ENCODE data around the gene CEP162.
"Not testable (repeated sequence)": the region's sequence is repeated elsewhere in the genome, so short reads cannot be mapped to it uniquely, and the experiment has no call there.

CEP162 gene

GRCh38 chr6:84086056-84086455, 141.4 kb downstream of the CEP162 start:
- no peak for TF ChIP-seq CTCF (conservative IDR thresholded peaks at IDR 0.05; ENCODE audit: low read depth, low read length)
- DNase-seq (ENCODE audit: low read depth), result no peak
- no peak overlapping the region for H3K4me3 ChIP-seq (ENCODE audit: low read depth, low read length)

GRCh38 chr6:84084705-84085104, 142.7 kb downstream of the CEP162 start:
- not testable (repeated sequence) for DNase-seq (ENCODE audit: low read depth); H3K4me3 ChIP-seq (ENCODE audit: low read depth, low read length)

GRCh38 chr6:84082689-84083265, 144.7 kb downstream of the CEP162 start:
- H3K4me3 ChIP-seq (ENCODE audit: low read depth, low read length), result no peak overlapping the region
- no peak for TF ChIP-seq CTCF (conservative IDR thresholded peaks at IDR 0.05; ENCODE audit: low read depth, low read length)
- DNase-seq (ENCODE audit: low read depth), result no peak

- no peak overlapping the region for H3K4me3 ChIP-seq (ENCODE audit: low read depth, low read length)
- TF ChIP-seq CTCF (conservative IDR thresholded peaks at IDR 0.05; ENCODE audit: low read depth, low read length), result no peak
- no peak for DNase-seq (ENCODE audit: low read depth)
Observed at GRCh38 chr6:84081222-84081621, 146.2 kb downstream of the CEP162 start.

- no peak overlapping the region for H3K4me3 ChIP-seq (ENCODE audit: low read depth, low read length)
- DNase-seq (ENCODE audit: low read depth), result no peak
- no peak for TF ChIP-seq CTCF (conservative IDR thresholded peaks at IDR 0.05; ENCODE audit: low read depth, low read length)
Observed at GRCh38 chr6:84078335-84078734, 149.1 kb downstream of the CEP162 start.

- H3K4me3 ChIP-seq (ENCODE audit: low read depth, low read length), result no peak overlapping the region
- no peak for TF ChIP-seq CTCF (conservative IDR thresholded peaks at IDR 0.05; ENCODE audit: low read depth, low read length)
- no peak for DNase-seq (ENCODE audit: low read depth)
Observed at GRCh38 chr6:84077645-84078044, 149.8 kb downstream of the CEP162 start.

- peak; percentile 29 for DNase-seq (ENCODE audit: low read depth)
- TF ChIP-seq CTCF (conservative IDR thresholded peaks at IDR 0.05; ENCODE audit: low read depth, low read length), result no peak
Observed at GRCh38 chr6:84074988-84075781, 152.3 kb downstream of the CEP162 start.

More at GRCh38 chr6:84074988-84075781, 152.3 kb downstream of the CEP162 start:
- no peak overlapping the region for H3K4me3 ChIP-seq (ENCODE audit: low read depth, low read length)
